HepG2 (cell line): ENCODE measurements around the gene FAM24A. TPM values are rescaled to one million over a fixed set of nuclear protein-coding genes. Genes with fewer than 3 reads are reported as not detected.

Source experiments
- CENPX ChIP-seq: sonication (generic); formaldehyde crosslinking; IDR thresholded peaks from 2 replicates; pipeline ENCODE4 v1.9.0; 2021; ENCODE audit warnings: mild to moderate bottlenecking, missing genetic modification reagents, moderate library complexity
- DNMT3B ChIP-seq: conservative IDR thresholded peaks from 2 replicates; pipeline ENCODE4 v1.6.1; 2016; ENCODE audit warnings: missing biosample characterization, control low read depth
- HDAC2 ChIP-seq: sonication (generic); formaldehyde crosslinking; IDR thresholded peaks from 2 replicates; pipeline ENCODE4 v1.4.0; 2020; ENCODE audit warnings: missing genetic modification reagents
- KAT2B ChIP-seq: fragments of 150-350 bp; IDR thresholded peaks from 2 replicates; pipeline ENCODE4 v1.6.1; 2014; ENCODE audit warnings: low read depth, low read length, borderline replicate concordance
- LCORL ChIP-seq, 2 experiments: fragments of 450-650 bp in 1 of 2; sonication (generic) in 1 of 2; formaldehyde crosslinking in 1 of 2; IDR thresholded peaks; 2 replicates each; pipeline versions ENCODE4 v1.5.0 to v1.6.1; 2017 to 2020; ENCODE audit warnings: antibody characterized with exemption in 1 of 2, missing genetic modification reagents in 1 of 2
- MED8 ChIP-seq: sonication (generic); formaldehyde crosslinking; IDR thresholded peaks from 2 replicates; pipeline ENCODE4 v1.8.1; 2023; ENCODE audit warnings: mild to moderate bottlenecking, missing genetic modification reagents; ENCODE audit not compliant: insufficient replicate concordance
- NR2F2 ChIP-seq: IDR thresholded peaks from 2 replicates; pipeline ENCODE4 v1.6.1; 2012; ENCODE audit warnings: low read depth, inconsistent platforms, borderline replicate concordance
- RARA ChIP-seq: IDR thresholded peaks from 2 replicates; pipeline ENCODE4 v1.6.1; 2016; ENCODE audit warnings: missing genetic modification reagents, missing compliant biosample characterization
- SRY ChIP-seq: sonication (generic); formaldehyde crosslinking; IDR thresholded peaks from 2 replicates; pipeline ENCODE4 v1.8.0; 2022; ENCODE audit warnings: mild to moderate bottlenecking, missing genetic modification reagents
- TEAD2 ChIP-seq: sonication (generic); formaldehyde crosslinking; IDR thresholded peaks from 2 replicates; pipeline ENCODE4 v1.9.0; 2021; ENCODE audit warnings: missing genetic modification reagents
- TFDP1 ChIP-seq: IDR thresholded peaks from 2 replicates; pipeline ENCODE4 v1.6.1; 2016; ENCODE audit warnings: missing compliant biosample characterization, missing genetic modification reagents, borderline replicate concordance
- TFE3 ChIP-seq: IDR thresholded peaks from 2 replicates; pipeline ENCODE4 v1.6.1; 2016
- ZNF232 ChIP-seq: sonication (generic); formaldehyde crosslinking; IDR thresholded peaks from 2 replicates; pipeline ENCODE4 v1.4.0; 2020; ENCODE audit warnings: missing genetic modification reagents, borderline replicate concordance
- ZNF607 ChIP-seq: sonication (generic); formaldehyde crosslinking; IDR thresholded peaks from 2 replicates; pipeline ENCODE4 v1.5.1; 2020; ENCODE audit warnings: missing genetic modification reagents, mild to moderate bottlenecking, borderline replicate concordance
- ZNF619 ChIP-seq: sonication (generic); formaldehyde crosslinking; IDR thresholded peaks from 2 replicates; pipeline ENCODE4 v1.4.0; 2020; ENCODE audit warnings: mild to moderate bottlenecking, missing genetic modification reagents
- polyA plus RNA-seq, 8 experiments: library from polyadenylated mRNA; depleted of rRNA in 3 of 8; stranded (reverse) in 7 of 8; unstranded in 1 of 8; fragments of >200 nt; fragmentation: Illumina TruSeq in 4 of 8; extraction: Trizol in 4 of 8; gene quantifications; 2 replicates each; pipeline versions ENCODE4 v1.2.1 to v1.2.3, GENCODE V29; 2011 to 2016; ENCODE audit warnings: low read depth in 4 of 8, missing spikeins in 1 of 8, mixed read lengths in 1 of 8; ENCODE audit not compliant: insufficient read depth in 1 of 8
- total RNA-seq, 5 experiments: library from RNA; depleted of rRNA; stranded (reverse); fragments of >200 nt; fragmentation: Illumina TruSeq; extraction: Trizol; gene quantifications; 2 replicates each; pipeline ENCODE4 v1.2.3, GENCODE V29; 2016; ENCODE audit warnings: low read depth in 1 of 5
- TF ChIP-seq, protein P1 (sequence below): sonication (generic); formaldehyde crosslinking; IDR thresholded peaks from 2 replicates; pipeline ENCODE4 v1.8.1; 2022; ENCODE audit warnings: mild to moderate bottlenecking, missing genetic modification reagents
- TF ChIP-seq, protein P2 (sequence below): sonication (generic); formaldehyde crosslinking; IDR thresholded peaks from 2 replicates; pipeline ENCODE4 v1.8.0; 2022; ENCODE audit warnings: mild to moderate bottlenecking, missing genetic modification reagents; ENCODE audit not compliant: insufficient replicate concordance
- TF ChIP-seq, protein P3 (sequence below): sonication (generic); formaldehyde crosslinking; IDR thresholded peaks from 2 replicates; pipeline ENCODE4 v1.4.0; 2020; ENCODE audit warnings: mild to moderate bottlenecking, missing genetic modification reagents, borderline replicate concordance
- TF ChIP-seq, protein P4 (sequence below): sonication (generic); formaldehyde crosslinking; IDR thresholded peaks from 2 replicates; pipeline ENCODE4 v1.8.1; 2023; ENCODE audit warnings: mild to moderate bottlenecking, missing genetic modification reagents

The FAM24A gene
- total and polyA plus RNA-seq, 2 of the 13 experiments (the other 11 are each of a cell fraction or from before 2014, with no cell fraction given) = not detected

- peak; percentile 20 for TF ChIP-seq RARA (CRISPR knock-in tag)
- TF ChIP-seq TFE3 (CRISPR knock-in tag) = peak; percentile 74
- peak; percentile 93 for TF ChIP-seq ZNF607
- TF ChIP-seq ZNF232 (CRISPR knock-in tag) = peak; percentile 86
- TF ChIP-seq TEAD2 (CRISPR knock-in tag) = no peak; the same call in 1 of the 2 replicates
- TF ChIP-seq TFDP1 (CRISPR knock-in tag) = peak; percentile 100
- TF ChIP-seq NR2F2 = no peak; the same call in 1 of the 2 replicates
- no peak; the same call in 1 of the 2 replicates for TF ChIP-seq DNMT3B
- TF ChIP-seq LCORL (IDR thresholded peaks at IDR 0.05) = no peak
- TF ChIP-seq LCORL (CRISPR knock-in tag; IDR thresholded peaks at IDR 0.05) = peak; percentile 69
- TF ChIP-seq, protein P1, sequence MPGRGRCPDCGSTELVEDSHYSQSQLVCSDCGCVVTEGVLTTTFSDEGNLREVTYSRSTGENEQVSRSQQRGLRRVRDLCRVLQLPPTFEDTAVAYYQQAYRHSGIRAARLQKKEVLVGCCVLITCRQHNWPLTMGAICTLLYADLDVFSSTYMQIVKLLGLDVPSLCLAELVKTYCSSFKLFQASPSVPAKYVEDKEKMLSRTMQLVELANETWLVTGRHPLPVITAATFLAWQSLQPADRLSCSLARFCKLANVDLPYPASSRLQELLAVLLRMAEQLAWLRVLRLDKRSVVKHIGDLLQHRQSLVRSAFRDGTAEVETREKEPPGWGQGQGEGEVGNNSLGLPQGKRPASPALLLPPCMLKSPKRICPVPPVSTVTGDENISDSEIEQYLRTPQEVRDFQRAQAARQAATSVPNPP (CRISPR knock-in tag) = peak; percentile 89; the same call in 1 of the 2 replicates
- TF ChIP-seq, protein P2, sequence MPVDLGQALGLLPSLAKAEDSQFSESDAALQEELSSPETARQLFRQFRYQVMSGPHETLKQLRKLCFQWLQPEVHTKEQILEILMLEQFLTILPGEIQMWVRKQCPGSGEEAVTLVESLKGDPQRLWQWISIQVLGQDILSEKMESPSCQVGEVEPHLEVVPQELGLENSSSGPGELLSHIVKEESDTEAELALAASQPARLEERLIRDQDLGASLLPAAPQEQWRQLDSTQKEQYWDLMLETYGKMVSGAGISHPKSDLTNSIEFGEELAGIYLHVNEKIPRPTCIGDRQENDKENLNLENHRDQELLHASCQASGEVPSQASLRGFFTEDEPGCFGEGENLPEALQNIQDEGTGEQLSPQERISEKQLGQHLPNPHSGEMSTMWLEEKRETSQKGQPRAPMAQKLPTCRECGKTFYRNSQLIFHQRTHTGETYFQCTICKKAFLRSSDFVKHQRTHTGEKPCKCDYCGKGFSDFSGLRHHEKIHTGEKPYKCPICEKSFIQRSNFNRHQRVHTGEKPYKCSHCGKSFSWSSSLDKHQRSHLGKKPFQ (CRISPR knock-in tag) = peak; percentile 87
- peak; percentile 90; the same call in 1 of the 2 replicates for TF ChIP-seq SRY (CRISPR knock-in tag)
- no peak for TF ChIP-seq KAT2B
- TF ChIP-seq MED8 (CRISPR knock-in tag) = peak; percentile 87
- TF ChIP-seq, protein P3, sequence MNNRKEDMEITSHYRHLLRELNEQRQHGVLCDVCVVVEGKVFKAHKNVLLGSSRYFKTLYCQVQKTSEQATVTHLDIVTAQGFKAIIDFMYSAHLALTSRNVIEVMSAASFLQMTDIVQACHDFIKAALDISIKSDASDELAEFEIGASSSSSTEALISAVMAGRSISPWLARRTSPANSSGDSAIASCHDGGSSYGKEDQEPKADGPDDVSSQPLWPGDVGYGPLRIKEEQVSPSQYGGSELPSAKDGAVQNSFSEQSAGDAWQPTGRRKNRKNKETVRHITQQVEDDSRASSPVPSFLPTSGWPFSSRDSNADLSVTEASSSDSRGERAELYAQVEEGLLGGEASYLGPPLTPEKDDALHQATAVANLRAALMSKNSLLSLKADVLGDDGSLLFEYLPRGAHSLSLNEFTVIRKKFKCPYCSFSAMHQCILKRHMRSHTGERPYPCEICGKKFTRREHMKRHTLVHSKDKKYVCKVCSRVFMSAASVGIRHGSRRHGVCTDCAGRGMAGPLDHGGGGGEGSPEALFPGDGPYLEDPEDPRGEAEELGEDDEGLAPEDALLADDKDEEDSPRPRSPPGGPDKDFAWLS (CRISPR knock-in tag) = 0 out of 2 replicates have a peak, but pooled peaks have one; percentile 70
- peak; percentile 86 for TF ChIP-seq HDAC2 (CRISPR knock-in tag)
- TF ChIP-seq, protein P4, sequence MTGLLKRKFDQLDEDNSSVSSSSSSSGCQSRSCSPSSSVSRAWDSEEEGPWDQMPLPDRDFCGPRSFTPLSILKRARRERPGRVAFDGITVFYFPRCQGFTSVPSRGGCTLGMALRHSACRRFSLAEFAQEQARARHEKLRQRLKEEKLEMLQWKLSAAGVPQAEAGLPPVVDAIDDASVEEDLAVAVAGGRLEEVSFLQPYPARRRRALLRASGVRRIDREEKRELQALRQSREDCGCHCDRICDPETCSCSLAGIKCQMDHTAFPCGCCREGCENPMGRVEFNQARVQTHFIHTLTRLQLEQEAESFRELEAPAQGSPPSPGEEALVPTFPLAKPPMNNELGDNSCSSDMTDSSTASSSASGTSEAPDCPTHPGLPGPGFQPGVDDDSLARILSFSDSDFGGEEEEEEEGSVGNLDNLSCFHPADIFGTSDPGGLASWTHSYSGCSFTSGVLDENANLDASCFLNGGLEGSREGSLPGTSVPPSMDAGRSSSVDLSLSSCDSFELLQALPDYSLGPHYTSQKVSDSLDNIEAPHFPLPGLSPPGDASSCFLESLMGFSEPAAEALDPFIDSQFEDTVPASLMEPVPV (CRISPR knock-in tag) = peak; percentile 93
- TF ChIP-seq ZNF619 = peak; percentile 75; the same call in 1 of the 2 replicates
- TF ChIP-seq CENPX (CRISPR knock-in tag) = no peak
Measured at GRCh38 chr10:122953902-122954730, 43.7 kb downstream of the FAM24A start, which contains the start of gene C10orf88 (continued).
